HG02798 (cell line): ENCODE results near the gene SAE1.
A peak's percentile ranks its signal among the peaks of the same experiment; 100 is the strongest.
"Not testable (repeated sequence)": the region's sequence is repeated elsewhere in the genome, so short reads cannot be mapped to it uniquely, and the experiment has no call there.

Experiments
- ATAC-seq: cut with Tn5 transposase; IDR thresholded peaks from one replicate; pipeline ENCODE4 v1.9.1; 2021; ENCODE audit warnings: mild to moderate bottlenecking; ENCODE audit not compliant: unreplicated experiment, poor library complexity

Gene SAE1

GRCh38 chr19:47130589-47131227, at the start of gene SAE1:
Gene SAE1, plus strand, starts transcription at chr19:47130835. Its CDS starts 96 bp downstream, at chr19:47130931.
- ATAC-seq, result peak; percentile 94

- no peak for ATAC-seq
Observed at GRCh38 chr19:47081095-47081494, 49.5 kb upstream of the SAE1 start.

- ATAC-seq, result no peak
Observed at GRCh38 chr19:47082493-47082892, 48.1 kb upstream of the SAE1 start.

- no peak for ATAC-seq
Observed at GRCh38 chr19:47084879-47085439, 45.7 kb upstream of the SAE1 start.

- no peak for ATAC-seq
Observed at GRCh38 chr19:47086280-47086679, 44.4 kb upstream of the SAE1 start.

- no peak for ATAC-seq
Observed at GRCh38 chr19:47089767-47090350, 40.8 kb upstream of the SAE1 start.

GRCh38 chr19:47093254-47093653, 37.4 kb upstream of the SAE1 start:
- ATAC-seq, result no peak

GRCh38 chr19:47093841-47094240, 36.8 kb upstream of the SAE1 start:
- ATAC-seq, result peak; percentile 39

- ATAC-seq, result no peak
Observed at GRCh38 chr19:47094557-47095475, 35.8 kb upstream of the SAE1 start.

GRCh38 chr19:47095476-47096099, 35.0 kb upstream of the SAE1 start:
- no peak for ATAC-seq

- ATAC-seq, result no peak
Observed at GRCh38 chr19:47096100-47096704, 34.4 kb upstream of the SAE1 start.

GRCh38 chr19:47096721-47097120, 33.9 kb upstream of the SAE1 start:
- ATAC-seq, result no peak

GRCh38 chr19:47097396-47098201, 33.0 kb upstream of the SAE1 start:
- no peak for ATAC-seq

- ATAC-seq, result no peak
Observed at GRCh38 chr19:47098608-47099007, 32.0 kb upstream of the SAE1 start.

- ATAC-seq, result no peak
Observed at GRCh38 chr19:47099576-47100050, 31.0 kb upstream of the SAE1 start.

- no peak for ATAC-seq
Observed at GRCh38 chr19:47100290-47100689, 30.3 kb upstream of the SAE1 start.

GRCh38 chr19:47101116-47101515, 29.5 kb upstream of the SAE1 start:
- ATAC-seq, result not testable (repeated sequence)

GRCh38 chr19:47102346-47103060, 28.1 kb upstream of the SAE1 start:
- no peak for ATAC-seq
